ENCODE results near the gene PIP. TPM values are rescaled to one million over a fixed set of nuclear protein-coding genes. Genes with fewer than 3 reads are reported as not detected.
A peak's percentile ranks its signal among the peaks of the same experiment; 100 is the strongest.
"Not testable (repeated sequence)": the region's sequence is repeated elsewhere in the genome, so short reads cannot be mapped to it uniquely, and the experiment has no call there.

The PIP gene
- total RNA-seq, 3 donors from 2014 or later (not counting 1 experiment from before 2014, with no cell fraction given): not detected

GRCh38 chr7:143120691-143121405 is 11.0 kb upstream of the PIP start:
- Mint-ChIP-seq H3K27me3 (ENCODE audit: low read depth in 2 of 2) (peaks cover 0 to 5% of the 10 kb centered on the region in 2 donors), H3K27ac (no peak overlapping the region)
- intact Hi-C loops (cut with micrococcal nuclease): no loop called here

GRCh38 chr7:143123326-143123725 is 8.6 kb upstream of the PIP start:
- H3K27me3 ChIP-seq (ENCODE audit: control insufficient read depth, insufficient read depth, low read length); H3K4me3 Mint-ChIP-seq; DNase-seq; H3K27ac ChIP-seq (ENCODE audit: low read length); H3K27me3 Mint-ChIP-seq (ENCODE audit: low read depth in 2 of 2); ATAC-seq; intact Hi-C loops (cut with micrococcal nuclease); H3K4me1 Mint-ChIP-seq; H3K4me3 ChIP-seq (ENCODE audit: low read length); H3K36me3 Mint-ChIP-seq; H3K27ac Mint-ChIP-seq; H3K4me1 ChIP-seq (ENCODE audit: control insufficient read depth, insufficient read depth, low read length); H3K36me3 ChIP-seq (ENCODE audit: control insufficient read depth, insufficient read depth, low read length); H3K9me3 Mint-ChIP-seq: not testable (repeated sequence)
- H3K9me3 ChIP-seq (ENCODE audit: control insufficient read depth, insufficient read depth, low read length): peaks cover 15% of the 10 kb centered on the region
- WGBS (ENCODE audit: insufficient coverage): 92% methylated on average over 9 of the region's 9 CpGs

More at GRCh38 chr7:143120691-143121405, 11.0 kb upstream of the PIP start:
- WGBS (ENCODE audit: insufficient coverage): 83% methylated on average over 2 of the region's 3 CpGs
- DNase-seq (no peak), ATAC-seq (no peak)
- Histone ChIP-seq H3K4me1 (ENCODE audit: control insufficient read depth, insufficient read depth, low read length) (no peaks in the 10 kb centered on the region), H3K36me3 (ENCODE audit: control insufficient read depth, insufficient read depth, low read length) (no peaks in the 10 kb centered on the region), H3K27ac (ENCODE audit: low read length) (no peak overlapping the region), H3K4me3 (ENCODE audit: low read length) (no peak overlapping the region), H3K9me3 (ENCODE audit: control insufficient read depth, insufficient read depth, low read length) (peaks cover 15% of the 10 kb centered on the region), H3K27me3 (ENCODE audit: control insufficient read depth, insufficient read depth, low read length) (no peaks in the 10 kb centered on the region)
- Mint-ChIP-seq H3K4me3 (no peak overlapping the region), H3K9me3 (peaks cover 3 to 8% of the 10 kb centered on the region in 2 donors), H3K36me3 (no peaks in the 10 kb centered on the region), H3K4me1 (no peaks in the 10 kb centered on the region)
- TF ChIP-seq CTCF (IDR thresholded peaks at IDR 0.05): no peak

GRCh38 chr7:143126146-143126545 is 5.7 kb upstream of the PIP start:
- DNase-seq: no peak
- Mint-ChIP-seq H3K36me3 (peaks cover 6% of the 10 kb centered on the region), H3K4me3 (no peak overlapping the region), H3K27me3 (ENCODE audit: low read depth in 2 of 2) (peaks cover 0 to 7% of the 10 kb centered on the region in 2 donors), H3K27ac (no peak overlapping the region), H3K4me1 (no peaks in the 10 kb centered on the region), H3K9me3 (peaks cover 3 to 8% of the 10 kb centered on the region in 2 donors)
- peak in 1 of 3 donors; percentile 57 for ATAC-seq
- Histone ChIP-seq H3K9me3 (ENCODE audit: control insufficient read depth, insufficient read depth, low read length) (peaks cover 15% of the 10 kb centered on the region), H3K4me3 (ENCODE audit: low read length) (no peak overlapping the region), H3K4me1 (ENCODE audit: control insufficient read depth, insufficient read depth, low read length) (no peaks in the 10 kb centered on the region), H3K36me3 (ENCODE audit: control insufficient read depth, insufficient read depth, low read length) (no peaks in the 10 kb centered on the region), H3K27me3 (ENCODE audit: control insufficient read depth, insufficient read depth, low read length) (no peaks in the 10 kb centered on the region), H3K27ac (ENCODE audit: low read length) (no peak overlapping the region)
- TF ChIP-seq CTCF (IDR thresholded peaks at IDR 0.05): no peak
- WGBS (ENCODE audit: insufficient coverage): 0% methylated on average over 1 of the region's 1 CpG
- intact Hi-C loops (cut with micrococcal nuclease): no loop called here

- Mint-ChIP-seq H3K36me3 (peaks cover 6% of the 10 kb centered on the region), H3K4me1 (no peaks in the 10 kb centered on the region), H3K27ac (no peak overlapping the region), H3K9me3 (peaks cover 3 to 6% of the 10 kb centered on the region in 2 donors), H3K27me3 (ENCODE audit: low read depth in 2 of 2) (peaks cover 0 to 15% of the 10 kb centered on the region in 2 donors), H3K4me3 (no peak overlapping the region)
- WGBS (ENCODE audit: insufficient coverage): 85% methylated on average over 3 of the region's 3 CpGs
- H3K36me3 ChIP-seq (ENCODE audit: control insufficient read depth, insufficient read depth, low read length): no peaks in the 10 kb centered on the region
- DNase-seq (no peak), ATAC-seq (no peak)
- H3K4me3 ChIP-seq (ENCODE audit: low read length): no peak overlapping the region
- peaks cover 4% of the 10 kb centered on the region for H3K9me3 ChIP-seq (ENCODE audit: control insufficient read depth, insufficient read depth, low read length)
- no peaks in the 10 kb centered on the region for H3K27me3 ChIP-seq (ENCODE audit: control insufficient read depth, insufficient read depth, low read length)
- TF ChIP-seq CTCF (IDR thresholded peaks at IDR 0.05): no peak
- no peaks in the 10 kb centered on the region for H3K4me1 ChIP-seq (ENCODE audit: control insufficient read depth, insufficient read depth, low read length)
- H3K27ac ChIP-seq (ENCODE audit: low read length): no peak overlapping the region
- intact Hi-C loops (cut with micrococcal nuclease): no loop called here
Measured at GRCh38 chr7:143129051-143129450, 2.8 kb upstream of the PIP start.
